Measurements from ENCODE around the gene TREH.

TREH gene

GRCh38 chr11:118706546-118706825 is 27.0 kb upstream of the TREH start:
- Mint-ChIP-seq H3K27me3 (no peaks in the 10 kb centered on the region), H3K9me3 (no peaks in the 10 kb centered on the region), H3K36me3 (ENCODE audit: low read depth) (no peaks in the 10 kb centered on the region), H3K4me1 (peaks cover 24% of the 10 kb centered on the region), H3K4me3 (no peak overlapping the region), H3K27ac (no peak overlapping the region)
- ATAC-seq (no peak), DNase-seq (no peak)

- no peak for ATAC-seq
- no peak overlapping the region for H3K4me3 Mint-ChIP-seq
- no peaks in the 10 kb centered on the region for H3K36me3 Mint-ChIP-seq (ENCODE audit: low read depth)
- H3K4me1 Mint-ChIP-seq, result peaks cover 24% of the 10 kb centered on the region
- DNase-seq, result no peak
- H3K9me3 Mint-ChIP-seq, result no peaks in the 10 kb centered on the region
- H3K27me3 Mint-ChIP-seq, result no peaks in the 10 kb centered on the region
- H3K27ac Mint-ChIP-seq, result no peak overlapping the region
These were observed 26.5 kb upstream of the TREH start for GRCh38 chr11:118705791-118706545.

GRCh38 chr11:118705111-118705741 is 25.8 kb upstream of the TREH start:
- peaks cover 24% of the 10 kb centered on the region for H3K4me1 Mint-ChIP-seq
- DNase-seq (peak; percentile 37), ATAC-seq (peak; percentile 57)
- peaks cover 3% of the 10 kb centered on the region for H3K36me3 Mint-ChIP-seq (ENCODE audit: low read depth)
- peaks cover 3% of the 10 kb centered on the region for H3K9me3 Mint-ChIP-seq
- peak overlapping the region; percentile 35 for H3K4me3 Mint-ChIP-seq
- H3K27ac Mint-ChIP-seq, result peak overlapping the region; percentile 32
- H3K27me3 Mint-ChIP-seq, result no peaks in the 10 kb centered on the region

- Mint-ChIP-seq H3K4me3 (no peak overlapping the region), H3K27ac (no peak overlapping the region), H3K36me3 (ENCODE audit: low read depth) (peaks cover 3% of the 10 kb centered on the region), H3K27me3 (no peaks in the 10 kb centered on the region), H3K9me3 (peaks cover 12% of the 10 kb centered on the region), H3K4me1 (peaks cover 38% of the 10 kb centered on the region)
- ATAC-seq (no peak), DNase-seq (no peak)
These were observed 24.2 kb upstream of the TREH start for GRCh38 chr11:118703563-118704106.

DNA sequence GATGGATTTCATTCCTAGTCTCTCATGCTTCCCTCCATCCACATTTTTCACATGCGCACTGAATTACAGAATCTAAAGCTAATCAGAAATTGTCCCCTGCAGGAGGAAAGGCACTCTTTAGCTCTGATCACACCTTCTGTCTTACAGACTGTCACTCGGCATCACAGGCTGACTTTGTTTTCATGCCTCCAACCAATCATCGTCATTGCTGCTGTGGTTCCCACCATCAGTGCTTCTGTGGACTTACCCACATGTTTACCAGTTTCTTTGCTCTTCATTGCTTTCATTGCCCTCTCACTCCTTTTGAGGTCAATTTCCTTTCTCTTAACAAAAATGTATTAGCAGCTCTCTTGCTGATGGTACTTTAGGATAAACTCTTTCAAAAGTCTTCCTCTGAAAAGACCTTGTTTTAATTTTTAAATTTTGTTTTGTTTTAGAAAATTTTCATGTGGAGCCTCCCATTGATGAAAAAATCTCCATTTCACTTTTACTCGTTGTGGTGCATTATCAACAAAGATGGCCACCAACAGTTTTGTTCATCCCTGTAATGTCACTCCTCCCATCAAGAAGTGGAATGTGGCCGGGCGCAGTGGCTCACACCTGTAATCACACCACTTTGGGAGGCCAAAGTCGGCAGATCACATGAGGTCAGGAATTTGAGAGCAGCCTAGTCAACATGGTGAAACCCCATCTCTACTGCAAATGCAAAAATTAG is 20.2 kb upstream of the TREH start:
- no peak overlapping the region for H3K27ac Mint-ChIP-seq
- ATAC-seq, result no peak
- no peak for DNase-seq
- H3K4me1 Mint-ChIP-seq, result peaks cover 51% of the 10 kb centered on the region
- H3K9me3 Mint-ChIP-seq, result peaks cover 12% of the 10 kb centered on the region
- H3K36me3 Mint-ChIP-seq (ENCODE audit: low read depth), result peaks cover 3% of the 10 kb centered on the region
- H3K27me3 Mint-ChIP-seq, result no peaks in the 10 kb centered on the region
- H3K4me3 Mint-ChIP-seq, result no peak overlapping the region

DNA sequence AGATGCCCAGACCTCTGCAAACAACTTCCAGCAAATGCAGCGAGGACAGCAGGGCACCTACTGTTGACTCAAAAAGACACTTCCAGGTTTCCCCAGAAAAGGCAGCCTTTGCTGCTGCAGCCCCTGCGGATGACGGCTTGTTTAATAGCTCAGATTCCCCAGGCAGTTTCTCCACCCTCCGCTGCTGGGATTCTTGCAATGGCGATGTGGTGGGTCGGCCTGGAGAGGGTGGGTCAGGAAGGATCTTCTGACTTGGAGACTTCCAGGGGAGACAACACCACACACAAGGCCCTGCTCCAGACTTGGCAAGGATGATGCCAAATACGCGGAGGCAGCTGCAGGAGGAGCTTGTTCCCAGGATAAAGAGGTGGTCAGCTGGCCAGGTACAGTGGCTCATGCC is 17.9 kb upstream of the TREH start:
- Mint-ChIP-seq H3K4me1 (peaks cover 54% of the 10 kb centered on the region), H3K36me3 (ENCODE audit: low read depth) (peaks cover 3% of the 10 kb centered on the region), H3K27me3 (no peaks in the 10 kb centered on the region), H3K27ac (no peak overlapping the region), H3K4me3 (no peak overlapping the region), H3K9me3 (peaks cover 12% of the 10 kb centered on the region)
- no peak for DNase-seq
- ATAC-seq, result no peak

GRCh38 chr11:118696673-118697226 is 17.3 kb upstream of the TREH start:
- ATAC-seq (no peak), DNase-seq (no peak)
- H3K36me3 Mint-ChIP-seq (ENCODE audit: low read depth), result peaks cover 3% of the 10 kb centered on the region
- H3K9me3 Mint-ChIP-seq, result peaks cover 12% of the 10 kb centered on the region
- no peak overlapping the region for H3K4me3 Mint-ChIP-seq
- H3K4me1 Mint-ChIP-seq, result peaks cover 60% of the 10 kb centered on the region
- no peaks in the 10 kb centered on the region for H3K27me3 Mint-ChIP-seq
- H3K27ac Mint-ChIP-seq, result no peak overlapping the region

DNA sequence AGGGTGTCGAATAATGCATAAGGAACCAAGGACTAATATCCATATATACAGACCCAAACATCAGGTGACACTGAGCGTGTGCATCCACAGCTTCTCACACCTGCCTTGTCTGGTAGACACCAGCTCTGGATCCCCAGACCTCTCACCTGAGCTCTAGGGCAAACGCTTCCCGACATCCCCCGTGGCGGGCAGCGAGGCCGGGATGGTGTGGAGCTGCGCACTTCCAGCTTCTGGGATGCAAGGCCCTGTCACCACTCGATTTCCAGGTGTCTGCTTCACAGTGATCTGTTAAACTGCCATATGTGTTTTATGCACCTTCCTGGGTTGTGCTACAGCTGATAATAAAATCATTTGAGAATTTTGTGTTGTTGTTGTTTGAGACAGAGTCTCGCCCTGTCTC is 15.3 kb upstream of the TREH start:
- Mint-ChIP-seq H3K27me3 (no peaks in the 10 kb centered on the region), H3K4me3 (no peak overlapping the region), H3K36me3 (ENCODE audit: low read depth) (no peaks in the 10 kb centered on the region), H3K9me3 (peaks cover 4% of the 10 kb centered on the region), H3K27ac (no peak overlapping the region), H3K4me1 (peaks cover 71% of the 10 kb centered on the region)
- DNase-seq (no peak), ATAC-seq (no peak)

GRCh38 chr11:118694185-118694584 is 14.7 kb upstream of the TREH start:
- H3K9me3 Mint-ChIP-seq, result no peaks in the 10 kb centered on the region
- no peak for DNase-seq
- no peak overlapping the region for H3K27ac Mint-ChIP-seq
- no peaks in the 10 kb centered on the region for H3K27me3 Mint-ChIP-seq
- peaks cover 66% of the 10 kb centered on the region for H3K4me1 Mint-ChIP-seq
- H3K36me3 Mint-ChIP-seq (ENCODE audit: low read depth), result no peaks in the 10 kb centered on the region
- no peak overlapping the region for H3K4me3 Mint-ChIP-seq
- no peak for ATAC-seq

DNA sequence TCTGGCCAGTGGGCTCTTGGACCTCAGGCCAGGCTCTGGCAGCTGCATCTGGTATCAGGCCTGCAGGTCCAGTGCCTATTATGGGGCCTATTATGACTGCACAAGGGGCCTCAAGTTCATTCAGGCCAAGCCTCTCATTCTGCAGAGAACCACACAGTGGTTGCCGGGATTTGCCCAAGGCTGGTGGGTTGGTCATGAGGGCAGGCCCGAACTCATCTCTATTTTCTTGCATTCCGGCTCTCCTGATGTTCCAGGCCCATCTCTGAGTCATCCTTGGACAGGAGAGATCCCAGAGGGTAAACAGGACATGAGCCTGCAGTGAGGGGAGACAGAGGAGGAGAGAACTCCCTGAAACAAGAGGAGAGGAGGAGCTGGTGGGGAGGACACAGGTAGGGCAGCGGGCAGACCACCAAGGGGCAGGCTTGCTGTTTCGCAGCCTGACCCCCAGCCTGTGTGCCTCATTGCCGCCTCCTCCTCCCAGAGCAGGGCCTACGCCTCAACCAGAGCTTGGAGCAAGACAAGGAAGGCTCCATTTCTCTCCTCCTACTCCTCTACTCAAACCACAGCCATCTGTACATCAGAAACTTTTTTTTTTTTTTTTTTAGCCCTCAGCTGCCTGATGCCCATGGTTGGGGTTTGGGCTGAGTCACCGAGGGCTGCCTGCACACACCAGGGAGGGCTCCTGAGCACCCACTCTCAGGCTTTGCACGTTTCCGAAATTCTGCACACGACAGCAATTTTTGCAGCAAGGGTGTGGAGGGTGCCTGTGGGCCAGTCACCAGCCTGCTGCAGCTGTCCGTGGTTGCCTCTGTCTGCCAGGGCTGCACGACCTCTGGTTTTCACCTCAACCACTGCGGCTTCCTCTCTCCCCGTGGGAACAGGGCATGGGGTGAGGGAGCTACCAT is 12.7 kb upstream of the TREH start:
- H3K27ac Mint-ChIP-seq, result peak overlapping the region; percentile 8
- DNase-seq (peak; percentile 66), ATAC-seq (peak; percentile 66)
- peaks cover 2% of the 10 kb centered on the region for H3K27me3 Mint-ChIP-seq
- H3K36me3 Mint-ChIP-seq (ENCODE audit: low read depth), result no peaks in the 10 kb centered on the region
- peaks cover 58% of the 10 kb centered on the region for H3K4me1 Mint-ChIP-seq
- no peak overlapping the region for H3K4me3 Mint-ChIP-seq
- H3K9me3 Mint-ChIP-seq, result no peaks in the 10 kb centered on the region

DNA sequence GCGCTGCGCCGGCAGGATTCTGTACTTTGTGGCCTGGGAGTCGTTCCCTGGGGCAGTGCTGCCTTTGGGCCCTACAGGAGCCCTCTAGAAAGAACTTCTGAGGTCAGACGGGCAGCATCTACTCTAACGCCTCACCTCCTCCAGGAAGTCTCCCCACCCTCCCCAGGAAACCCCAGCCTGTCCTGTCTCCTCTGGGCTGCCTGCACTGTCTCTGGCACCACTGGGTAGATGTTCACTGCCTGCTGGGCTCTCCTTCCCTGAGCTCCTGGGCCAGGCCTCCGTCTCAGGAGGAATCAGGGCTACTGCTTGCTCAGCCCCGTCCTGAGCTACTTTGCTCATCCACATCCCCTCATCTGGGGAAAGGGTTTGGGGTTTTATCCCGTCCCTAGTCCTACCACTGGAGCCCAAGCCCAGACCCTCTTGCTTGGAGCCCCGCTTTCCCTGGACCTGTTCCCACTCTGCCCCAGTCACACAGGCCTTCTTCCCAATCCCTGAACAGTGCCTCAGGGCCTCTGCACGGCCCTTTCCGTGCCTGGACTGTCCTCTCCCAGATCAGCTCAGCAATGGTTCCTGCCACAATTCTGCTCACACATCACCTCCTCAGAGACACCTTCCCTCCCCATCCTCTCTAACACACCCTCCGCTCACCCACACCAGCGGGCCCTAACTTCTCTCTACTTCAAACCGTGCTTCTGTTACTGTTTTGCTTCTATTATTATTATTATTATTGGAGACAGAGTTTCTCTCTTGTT is 11.3 kb upstream of the TREH start:
- H3K9me3 Mint-ChIP-seq, result no peaks in the 10 kb centered on the region
- H3K27ac Mint-ChIP-seq, result no peak overlapping the region
- ATAC-seq (no peak), DNase-seq (no peak)
- no peaks in the 10 kb centered on the region for H3K36me3 Mint-ChIP-seq (ENCODE audit: low read depth)
- H3K4me1 Mint-ChIP-seq, result peaks cover 48% of the 10 kb centered on the region
- H3K27me3 Mint-ChIP-seq, result peaks cover 4% of the 10 kb centered on the region
- H3K4me3 Mint-ChIP-seq, result no peak overlapping the region

GRCh38 chr11:118689852-118690552 is 10.6 kb upstream of the TREH start:
- no peaks in the 10 kb centered on the region for H3K9me3 Mint-ChIP-seq
- H3K4me3 Mint-ChIP-seq, result peak overlapping the region; percentile 71
- peak overlapping the region; percentile 61 for H3K27ac Mint-ChIP-seq
- peaks cover 41% of the 10 kb centered on the region for H3K4me1 Mint-ChIP-seq
- ATAC-seq (peak; percentile 88), DNase-seq (peak; percentile 87)
- peaks cover 4% of the 10 kb centered on the region for H3K27me3 Mint-ChIP-seq
- H3K36me3 Mint-ChIP-seq (ENCODE audit: low read depth), result no peaks in the 10 kb centered on the region

DNA sequence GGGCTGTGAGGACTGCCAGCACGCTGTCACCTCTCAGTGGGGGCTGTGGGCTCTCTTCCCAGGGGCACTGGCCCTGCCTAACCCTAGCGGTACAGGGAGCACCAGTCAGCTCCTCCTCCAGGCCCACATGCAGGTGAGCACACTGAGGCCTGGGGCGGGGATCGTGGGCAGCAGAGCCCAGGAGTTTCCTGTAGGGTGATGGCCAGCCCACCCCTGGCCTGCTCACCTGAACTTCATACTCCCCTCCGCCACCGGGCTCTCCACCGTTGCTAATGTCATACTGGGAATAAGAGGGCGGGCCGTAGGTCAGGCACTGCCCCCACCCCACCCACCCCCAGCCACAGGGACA is 10.0 kb upstream of the TREH start:
- Mint-ChIP-seq H3K9me3 (no peaks in the 10 kb centered on the region), H3K4me3 (no peak overlapping the region), H3K27me3 (peaks cover 4% of the 10 kb centered on the region), H3K36me3 (ENCODE audit: low read depth) (no peaks in the 10 kb centered on the region), H3K4me1 (peaks cover 37% of the 10 kb centered on the region), H3K27ac (no peak overlapping the region)
- ATAC-seq, result no peak
- DNase-seq, result no peak
